ENCODE results near the gene SDC1.
A peak's percentile ranks its signal among the peaks of the same experiment; 100 is the strongest.
"Not testable (repeated sequence)": the region's sequence is repeated elsewhere in the genome, so short reads cannot be mapped to it uniquely, and the experiment has no call there.

Gene SDC1

GRCh38 chr2:20224716-20225293 lies at the start of gene SDC1:
Gene SDC1, minus strand, starts transcription at chr2:20225130. Its CDS starts 263 bp downstream, at chr2:20224867.
- H3K27me3 ChIP-seq (ENCODE audit: control insufficient read depth, insufficient read depth, low read length): no peaks in the 10 kb centered on the region
- H3K9me3 ChIP-seq (ENCODE audit: control insufficient read depth, low read length): no peaks in the 10 kb centered on the region
- H3K36me3 ChIP-seq (ENCODE audit: control insufficient read depth, insufficient read depth, low read length): no peaks in the 10 kb centered on the region
- H3K4me1 ChIP-seq (ENCODE audit: control insufficient read depth, insufficient read depth, low read length): peaks cover 46% of the 10 kb centered on the region
- H3K4me3 ChIP-seq (ENCODE audit: low read length): peak within 1 kb of the TSS; percentile 63
- H3K9ac ChIP-seq (ENCODE audit: low read length): peak within 1 kb of the TSS; percentile 92

- no peaks in the 10 kb centered on the region for H3K36me3 ChIP-seq (ENCODE audit: control insufficient read depth, insufficient read depth, low read length)
- no peaks in the 10 kb centered on the region for H3K9me3 ChIP-seq (ENCODE audit: control insufficient read depth, low read length)
- H3K27me3 ChIP-seq (ENCODE audit: control insufficient read depth, insufficient read depth, low read length): no peaks in the 10 kb centered on the region
- H3K4me1 ChIP-seq (ENCODE audit: control insufficient read depth, insufficient read depth, low read length): no peaks in the 10 kb centered on the region
- H3K9ac ChIP-seq (ENCODE audit: low read length): no peak overlapping the region
- H3K4me3 ChIP-seq (ENCODE audit: low read length): no peak overlapping the region
Observed at GRCh38 chr2:20273042-20273441, 48.1 kb upstream of the SDC1 start.

GRCh38 chr2:20268317-20268716 lies 43.4 kb upstream of the SDC1 start:
- H3K9ac ChIP-seq (ENCODE audit: low read length); H3K9me3 ChIP-seq (ENCODE audit: control insufficient read depth, low read length); H3K4me3 ChIP-seq (ENCODE audit: low read length); H3K36me3 ChIP-seq (ENCODE audit: control insufficient read depth, insufficient read depth, low read length); H3K4me1 ChIP-seq (ENCODE audit: control insufficient read depth, insufficient read depth, low read length); H3K27me3 ChIP-seq (ENCODE audit: control insufficient read depth, insufficient read depth, low read length): not testable (repeated sequence)

- H3K27me3 ChIP-seq (ENCODE audit: control insufficient read depth, insufficient read depth, low read length): no peaks in the 10 kb centered on the region
- no peaks in the 10 kb centered on the region for H3K36me3 ChIP-seq (ENCODE audit: control insufficient read depth, insufficient read depth, low read length)
- H3K4me3 ChIP-seq (ENCODE audit: low read length): no peak overlapping the region
- H3K4me1 ChIP-seq (ENCODE audit: control insufficient read depth, insufficient read depth, low read length): no peaks in the 10 kb centered on the region
- H3K9me3 ChIP-seq (ENCODE audit: control insufficient read depth, low read length): no peaks in the 10 kb centered on the region
- no peak overlapping the region for H3K9ac ChIP-seq (ENCODE audit: low read length)
Observed at GRCh38 chr2:20267529-20267928, 42.6 kb upstream of the SDC1 start.

GRCh38 chr2:20264629-20265028 lies 39.7 kb upstream of the SDC1 start:
- no peaks in the 10 kb centered on the region for H3K36me3 ChIP-seq (ENCODE audit: control insufficient read depth, insufficient read depth, low read length)

GRCh38 chr2:20257411-20257810 lies 32.5 kb upstream of the SDC1 start:
- H3K4me1 ChIP-seq (ENCODE audit: control insufficient read depth, insufficient read depth, low read length): no peaks in the 10 kb centered on the region
- H3K27me3 ChIP-seq (ENCODE audit: control insufficient read depth, insufficient read depth, low read length): no peaks in the 10 kb centered on the region
- H3K9ac ChIP-seq (ENCODE audit: low read length): no peak overlapping the region
- no peak overlapping the region for H3K4me3 ChIP-seq (ENCODE audit: low read length)
- no peaks in the 10 kb centered on the region for H3K36me3 ChIP-seq (ENCODE audit: control insufficient read depth, insufficient read depth, low read length)
- no peaks in the 10 kb centered on the region for H3K9me3 ChIP-seq (ENCODE audit: control insufficient read depth, low read length)

More at GRCh38 chr2:20264629-20265028, 39.7 kb upstream of the SDC1 start:
- H3K4me3 ChIP-seq (ENCODE audit: low read length): no peak overlapping the region
- no peaks in the 10 kb centered on the region for H3K4me1 ChIP-seq (ENCODE audit: control insufficient read depth, insufficient read depth, low read length)
- no peaks in the 10 kb centered on the region for H3K9me3 ChIP-seq (ENCODE audit: control insufficient read depth, low read length)
- no peak overlapping the region for H3K9ac ChIP-seq (ENCODE audit: low read length)
- H3K27me3 ChIP-seq (ENCODE audit: control insufficient read depth, insufficient read depth, low read length): no peaks in the 10 kb centered on the region

GRCh38 chr2:20254731-20255130 lies 29.8 kb upstream of the SDC1 start:
- Histone ChIP-seq H3K36me3 (ENCODE audit: control insufficient read depth, insufficient read depth, low read length) (no peaks in the 10 kb centered on the region), H3K9ac (ENCODE audit: low read length) (no peak overlapping the region), H3K27me3 (ENCODE audit: control insufficient read depth, insufficient read depth, low read length) (no peaks in the 10 kb centered on the region), H3K4me1 (ENCODE audit: control insufficient read depth, insufficient read depth, low read length) (no peaks in the 10 kb centered on the region), H3K9me3 (ENCODE audit: control insufficient read depth, low read length) (no peaks in the 10 kb centered on the region), H3K4me3 (ENCODE audit: low read length) (no peak overlapping the region)

- Histone ChIP-seq H3K9me3 (ENCODE audit: control insufficient read depth, low read length) (no peaks in the 10 kb centered on the region), H3K4me3 (ENCODE audit: low read length) (no peak overlapping the region), H3K4me1 (ENCODE audit: control insufficient read depth, insufficient read depth, low read length) (no peaks in the 10 kb centered on the region), H3K36me3 (ENCODE audit: control insufficient read depth, insufficient read depth, low read length) (no peaks in the 10 kb centered on the region), H3K9ac (ENCODE audit: low read length) (no peak overlapping the region), H3K27me3 (ENCODE audit: control insufficient read depth, insufficient read depth, low read length) (no peaks in the 10 kb centered on the region)
Observed at GRCh38 chr2:20250436-20250835, 25.5 kb upstream of the SDC1 start.

- H3K4me3 ChIP-seq (ENCODE audit: low read length): no peak overlapping the region
- H3K27me3 ChIP-seq (ENCODE audit: control insufficient read depth, insufficient read depth, low read length): no peaks in the 10 kb centered on the region
- no peak overlapping the region for H3K9ac ChIP-seq (ENCODE audit: low read length)
- no peaks in the 10 kb centered on the region for H3K4me1 ChIP-seq (ENCODE audit: control insufficient read depth, insufficient read depth, low read length)
- H3K36me3 ChIP-seq (ENCODE audit: control insufficient read depth, insufficient read depth, low read length): no peaks in the 10 kb centered on the region
- no peaks in the 10 kb centered on the region for H3K9me3 ChIP-seq (ENCODE audit: control insufficient read depth, low read length)
Observed at GRCh38 chr2:20249170-20249569, 24.2 kb upstream of the SDC1 start.

GRCh38 chr2:20247084-20247483 lies 22.2 kb upstream of the SDC1 start:
- Histone ChIP-seq H3K36me3 (ENCODE audit: control insufficient read depth, insufficient read depth, low read length) (no peaks in the 10 kb centered on the region), H3K4me3 (ENCODE audit: low read length) (no peak overlapping the region), H3K9me3 (ENCODE audit: control insufficient read depth, low read length) (no peaks in the 10 kb centered on the region), H3K27me3 (ENCODE audit: control insufficient read depth, insufficient read depth, low read length) (no peaks in the 10 kb centered on the region), H3K9ac (ENCODE audit: low read length) (no peak overlapping the region), H3K4me1 (ENCODE audit: control insufficient read depth, insufficient read depth, low read length) (peaks cover 1% of the 10 kb centered on the region)

GRCh38 chr2:20243637-20244036 lies 18.7 kb upstream of the SDC1 start:
- H3K27me3 ChIP-seq (ENCODE audit: control insufficient read depth, insufficient read depth, low read length); H3K9ac ChIP-seq (ENCODE audit: low read length); H3K4me1 ChIP-seq (ENCODE audit: control insufficient read depth, insufficient read depth, low read length); H3K4me3 ChIP-seq (ENCODE audit: low read length); H3K36me3 ChIP-seq (ENCODE audit: control insufficient read depth, insufficient read depth, low read length); H3K9me3 ChIP-seq (ENCODE audit: control insufficient read depth, low read length): not testable (repeated sequence)

GRCh38 chr2:20242727-20243377 lies 17.9 kb upstream of the SDC1 start:
- no peaks in the 10 kb centered on the region for H3K36me3 ChIP-seq (ENCODE audit: control insufficient read depth, insufficient read depth, low read length)
- no peaks in the 10 kb centered on the region for H3K9me3 ChIP-seq (ENCODE audit: control insufficient read depth, low read length)
- peaks cover 4% of the 10 kb centered on the region for H3K4me1 ChIP-seq (ENCODE audit: control insufficient read depth, insufficient read depth, low read length)
- no peaks in the 10 kb centered on the region for H3K27me3 ChIP-seq (ENCODE audit: control insufficient read depth, insufficient read depth, low read length)
- no peak overlapping the region for H3K9ac ChIP-seq (ENCODE audit: low read length)
- no peak overlapping the region for H3K4me3 ChIP-seq (ENCODE audit: low read length)

All from mucosa of stomach (tissue), 1 donor.